Stimulated activated CD4-positive, alpha-beta T cell treated with anti-CD3 and anti-CD28 coated beads, Interleukin-1b, Interleukin-23, amount 100 ng/mL, for 4 hours (primary cell): ENCODE measurements around the gene RAB31.
"Not testable (repeated sequence)": the region's sequence is repeated elsewhere in the genome, so short reads cannot be mapped to it uniquely, and the experiment has no call there.

Experiments used
- DNase-seq, 2 donors: peaks; one replicate each; pipeline ENCODE4 v3.0.0-alpha.2; 2020; ENCODE audit warnings: low read depth in 2 of 2

RAB31 gene, protein sequence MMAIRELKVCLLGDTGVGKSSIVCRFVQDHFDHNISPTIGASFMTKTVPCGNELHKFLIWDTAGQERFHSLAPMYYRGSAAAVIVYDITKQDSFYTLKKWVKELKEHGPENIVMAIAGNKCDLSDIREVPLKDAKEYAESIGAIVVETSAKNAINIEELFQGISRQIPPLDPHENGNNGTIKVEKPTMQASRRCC

DNA sequence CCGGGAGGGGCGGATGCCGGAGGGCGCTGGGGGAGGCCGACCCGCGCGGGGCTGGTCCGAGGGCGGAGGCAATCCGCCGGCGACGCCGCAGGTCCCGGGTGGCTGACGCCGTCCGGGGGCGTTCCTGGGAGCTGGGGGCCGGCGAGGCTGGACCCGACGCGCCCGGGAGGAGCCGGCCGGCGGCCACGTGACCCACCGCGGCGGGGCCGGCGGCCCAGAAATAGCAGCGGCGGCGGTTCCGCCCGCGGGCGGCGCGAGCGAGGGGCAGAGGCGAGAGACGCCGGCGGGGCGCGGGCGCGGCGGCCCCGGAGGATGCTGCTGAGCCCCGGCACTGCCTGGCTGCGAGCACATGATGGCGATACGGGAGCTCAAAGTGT, at the start of gene RAB31:
Gene RAB31, plus strand, starts transcription at position 245 of the 377 bp plus-strand sequence. Its CDS starts 105 bp downstream, at position 350.
- no peak for DNase-seq

DNA sequence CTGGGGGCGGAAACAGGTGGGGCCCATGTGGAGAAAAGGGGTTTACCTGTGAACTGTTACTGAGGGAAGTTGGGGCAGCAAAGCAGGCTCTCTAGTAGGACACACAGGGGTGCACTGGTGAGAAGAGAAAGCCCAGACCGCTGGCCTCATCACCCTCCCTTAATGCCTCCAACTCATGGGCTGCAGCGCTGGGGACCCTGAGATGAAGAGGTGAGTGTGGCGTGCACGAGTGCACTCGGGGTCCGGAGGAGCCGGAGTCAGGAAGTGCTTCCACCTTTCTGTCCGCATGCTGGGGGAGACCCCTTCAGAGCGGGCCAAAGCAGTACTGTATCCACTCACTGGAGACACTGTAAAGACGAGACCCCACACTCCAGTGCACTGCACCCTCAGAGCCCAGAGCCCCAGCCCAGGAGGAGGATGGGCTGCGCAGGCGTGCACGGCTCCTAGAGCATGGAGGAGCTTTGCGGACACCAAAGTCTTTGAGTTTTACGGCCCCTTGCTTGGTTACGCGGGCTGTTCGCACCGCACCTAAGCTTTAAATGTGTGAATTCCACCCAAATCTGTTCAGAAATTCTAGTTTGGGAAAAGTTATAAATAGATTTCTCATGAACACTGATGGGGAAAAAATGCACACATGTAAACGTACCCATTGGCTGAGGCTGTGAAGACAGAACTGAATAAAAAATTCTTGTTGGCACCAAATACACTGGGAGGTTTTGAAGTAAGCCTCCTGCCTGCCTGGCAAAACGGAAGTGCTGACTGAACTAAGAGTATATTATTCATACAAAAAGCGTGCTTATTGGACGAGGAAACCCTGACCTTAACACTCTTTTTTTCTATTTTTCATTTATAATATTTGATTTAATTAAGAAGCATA, 48.4 kb upstream of the RAB31 start:
- DNase-seq = no peak

DNA sequence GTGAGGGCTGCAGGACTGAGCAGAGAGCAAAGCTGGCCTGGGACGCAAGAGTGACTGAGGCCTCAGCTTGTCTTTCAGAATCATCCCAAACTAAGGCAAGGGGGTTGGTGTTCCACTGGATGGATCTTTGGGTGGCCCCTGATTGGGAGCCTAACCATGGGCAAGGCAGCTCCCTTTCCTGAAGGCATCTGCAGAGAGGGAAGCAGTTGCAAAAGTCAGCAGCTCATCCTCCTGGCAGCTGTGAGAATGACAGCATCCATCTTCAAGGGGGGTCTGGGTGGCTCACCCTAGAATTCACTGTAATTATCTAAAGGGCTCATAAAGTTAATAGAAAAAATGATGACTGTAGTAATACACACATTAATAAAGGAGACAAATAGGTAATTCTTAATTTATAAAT, 46.5 kb upstream of the RAB31 start:
- no peak for DNase-seq

DNA sequence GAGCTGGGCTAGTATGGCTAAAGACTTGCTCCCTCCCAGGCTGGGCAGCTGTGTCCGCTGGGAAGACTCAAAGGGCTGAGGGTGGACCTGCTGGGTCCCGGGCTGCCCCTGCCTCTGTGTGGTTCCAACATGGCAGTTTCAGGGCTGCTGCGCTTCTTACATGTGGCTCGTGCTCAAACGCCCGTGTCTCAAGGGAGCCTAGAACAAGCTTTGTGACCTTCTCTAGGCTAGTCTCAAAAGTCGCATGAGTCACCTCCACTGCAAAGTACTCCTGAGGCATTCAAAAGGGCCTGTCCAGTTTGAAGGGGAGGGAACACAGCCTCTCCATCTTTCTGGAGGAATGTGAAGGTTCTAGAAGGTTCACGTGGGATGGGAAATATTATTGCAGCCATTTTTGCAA, 44.7 kb upstream of the RAB31 start:
- DNase-seq = no peak

DNA sequence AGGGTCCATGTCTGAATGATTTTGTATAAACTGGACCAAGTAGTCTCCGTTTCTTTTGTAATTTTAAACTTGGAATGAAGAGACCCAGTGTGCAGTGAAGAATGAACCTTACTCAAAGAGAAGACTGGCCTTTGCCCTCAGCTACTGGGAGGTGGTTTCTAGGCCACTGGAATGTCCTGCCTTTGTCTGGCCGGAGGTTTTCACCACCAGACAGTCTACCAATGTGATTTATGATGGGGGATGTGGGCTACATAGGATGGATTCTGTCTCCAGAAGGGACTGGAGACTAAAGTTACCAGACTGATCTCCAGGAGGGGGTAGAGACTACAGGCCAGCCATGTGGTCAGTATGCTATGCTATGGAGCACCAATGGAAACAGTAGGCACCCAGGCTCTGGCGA, 42.8 kb upstream of the RAB31 start:
- no peak for DNase-seq

DNA sequence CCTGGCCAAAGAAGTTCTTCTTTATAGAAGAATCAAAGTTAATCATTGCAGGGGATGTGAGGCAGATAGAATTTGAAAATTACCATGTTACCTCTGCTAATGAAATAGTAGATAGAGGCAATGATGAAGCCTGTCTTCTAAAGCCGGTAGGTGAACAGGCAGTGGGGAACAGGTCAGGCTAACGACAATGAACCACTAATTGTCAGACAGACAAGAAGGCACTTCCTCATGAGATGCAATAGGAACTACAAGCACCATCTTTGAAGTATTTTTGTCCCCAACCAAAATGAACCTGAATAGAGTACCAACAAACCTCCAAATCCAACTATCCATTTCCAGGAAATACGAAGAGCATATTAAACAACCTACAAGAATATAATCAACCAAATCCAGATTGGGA, 41.6 kb upstream of the RAB31 start:
- no peak for DNase-seq

DNA sequence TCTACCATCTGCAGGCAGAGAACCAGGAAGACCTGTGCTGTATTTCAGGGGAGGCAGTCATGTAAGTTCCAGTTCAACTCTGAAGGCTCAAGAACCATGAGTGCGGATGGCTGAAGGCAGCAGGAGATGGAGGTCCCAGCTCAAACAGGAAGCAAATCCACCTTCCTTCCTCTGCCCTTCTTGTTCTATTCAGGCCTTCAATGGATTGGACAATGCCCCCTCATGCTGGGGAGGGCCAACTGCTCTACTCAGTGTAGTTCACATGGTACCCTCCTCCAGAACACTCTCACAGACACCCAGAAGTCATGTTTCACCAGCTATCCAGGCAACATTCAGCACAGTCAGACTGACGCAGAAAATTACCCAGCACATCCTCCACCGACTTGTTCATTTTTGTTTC, 39.1 kb upstream of the RAB31 start:
- no peak for DNase-seq

DNA sequence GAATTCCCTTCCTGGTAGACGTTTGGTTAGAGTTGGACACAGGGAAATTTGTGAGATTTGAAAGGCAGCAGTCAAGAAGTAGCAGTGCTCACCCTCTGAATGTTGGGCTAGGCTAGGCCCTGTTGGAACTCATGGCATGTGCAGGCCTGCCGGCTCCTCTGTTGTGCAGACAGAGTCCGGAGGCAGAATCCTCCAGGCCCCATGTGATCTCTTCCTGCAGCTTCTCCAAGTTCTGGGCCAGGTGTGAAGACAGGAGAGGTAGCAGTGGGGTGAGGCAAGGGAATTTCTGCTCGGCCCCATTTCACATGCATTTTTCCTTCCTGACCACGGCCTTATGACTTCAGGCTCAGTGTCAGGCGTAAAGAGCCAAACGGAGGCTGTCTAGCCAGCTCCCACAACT, 36.9 kb upstream of the RAB31 start:
- no peak for DNase-seq

DNA sequence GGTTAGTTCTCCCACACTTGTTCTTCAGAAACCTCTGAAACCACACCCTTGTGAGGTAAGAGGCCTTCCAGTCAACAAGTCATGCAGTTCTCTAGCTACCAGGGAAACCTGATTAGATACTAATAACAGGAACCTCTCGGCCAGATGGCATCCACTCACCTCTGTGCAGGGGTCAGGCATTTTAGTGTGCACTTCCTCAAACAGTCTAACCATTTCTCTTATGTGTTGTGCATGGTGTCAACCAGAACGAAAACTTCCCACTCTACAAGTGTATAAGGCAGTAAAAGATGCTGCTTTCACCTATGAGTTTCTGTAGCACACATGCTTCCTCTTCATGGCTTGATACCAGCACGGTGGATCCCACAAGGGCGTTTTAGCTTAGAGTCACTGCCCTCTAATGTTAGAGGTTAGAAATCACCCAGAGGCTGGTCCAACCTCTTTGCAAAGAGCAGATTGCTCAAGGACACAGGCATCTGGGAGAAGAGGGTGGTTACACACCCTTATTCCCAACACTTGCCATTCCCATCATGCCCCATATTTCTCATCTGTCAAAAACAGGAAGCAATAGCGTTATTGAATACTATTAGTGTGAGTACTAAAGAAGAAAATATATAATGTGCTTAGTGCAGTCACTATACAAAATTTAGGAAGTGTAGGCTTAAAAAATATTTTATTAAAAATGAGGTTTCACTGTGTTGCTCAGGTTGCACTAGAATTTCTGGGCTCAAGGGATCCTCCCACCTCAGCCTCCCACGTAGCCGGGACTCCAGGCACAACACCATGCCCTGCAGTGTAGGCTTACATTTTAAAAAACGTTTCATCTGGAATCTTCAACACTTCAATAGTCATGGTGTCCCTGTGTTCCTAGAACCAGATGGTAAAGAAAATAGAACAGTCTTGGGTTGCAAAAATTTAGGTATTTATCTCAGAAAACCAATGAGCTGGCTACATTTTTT, 34.5 kb upstream of the RAB31 start:
- DNase-seq = no peak

DNA sequence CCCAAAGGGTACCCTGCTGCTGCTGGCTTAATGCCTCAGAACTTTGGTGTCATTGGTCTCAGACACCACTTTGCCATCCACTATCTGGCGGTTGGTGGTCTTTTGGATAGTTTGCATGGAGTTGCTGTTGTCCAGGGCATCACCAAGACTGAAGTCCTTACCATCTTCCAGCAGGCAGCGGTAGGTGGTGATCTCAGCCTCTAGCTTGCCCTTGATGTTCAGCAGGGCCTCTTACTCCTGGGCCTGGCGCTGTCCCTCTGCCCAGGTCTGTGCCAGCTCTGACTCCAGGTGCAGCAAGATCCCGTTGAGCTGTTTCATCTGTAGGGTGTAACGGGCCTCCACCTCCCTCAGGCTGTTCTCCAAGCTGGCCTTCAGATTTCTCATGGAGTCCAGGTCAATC, 29.9 kb upstream of the RAB31 start:
- DNase-seq = not testable (repeated sequence)

DNA sequence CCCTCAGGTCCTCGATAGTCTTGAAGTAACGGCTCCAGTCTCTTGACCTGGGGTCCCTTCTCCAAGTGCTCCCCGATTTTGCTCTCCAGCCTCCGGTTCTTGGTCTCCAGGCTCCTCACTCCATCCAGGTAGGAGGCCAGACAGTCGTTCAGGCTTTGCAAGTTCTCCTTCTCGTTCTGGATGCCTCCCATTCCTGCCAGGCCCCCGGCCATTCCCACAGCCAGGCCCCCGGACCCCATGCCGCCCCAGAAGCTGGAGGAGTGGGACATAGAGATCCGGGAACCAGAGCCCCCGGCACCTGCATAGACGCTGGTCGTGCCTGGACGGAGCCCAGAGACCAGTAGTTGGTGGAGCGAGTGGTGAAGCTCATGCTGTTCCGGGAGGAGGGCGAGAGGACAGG, 29.0 kb upstream of the RAB31 start:
- no peak for DNase-seq

DNA sequence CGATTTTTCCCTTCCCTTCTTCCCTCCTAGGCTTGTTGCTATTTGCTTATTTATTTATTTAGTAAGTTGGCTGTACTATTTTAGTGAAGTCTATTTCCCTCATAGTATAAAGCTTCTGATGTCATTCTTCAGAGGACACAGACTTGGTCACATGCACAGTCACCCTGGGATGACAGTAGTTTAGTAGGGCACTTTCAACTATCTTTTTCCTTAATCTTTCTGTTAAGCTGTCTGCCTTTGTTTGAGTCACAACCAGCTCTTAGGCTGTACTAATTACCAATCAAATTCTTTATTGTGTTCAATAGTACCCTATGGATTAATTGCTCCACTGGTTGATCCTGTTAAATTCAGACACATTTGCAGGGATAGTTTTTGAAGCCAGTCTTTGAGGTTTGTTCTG, 26.9 kb upstream of the RAB31 start:
- no peak for DNase-seq

DNA sequence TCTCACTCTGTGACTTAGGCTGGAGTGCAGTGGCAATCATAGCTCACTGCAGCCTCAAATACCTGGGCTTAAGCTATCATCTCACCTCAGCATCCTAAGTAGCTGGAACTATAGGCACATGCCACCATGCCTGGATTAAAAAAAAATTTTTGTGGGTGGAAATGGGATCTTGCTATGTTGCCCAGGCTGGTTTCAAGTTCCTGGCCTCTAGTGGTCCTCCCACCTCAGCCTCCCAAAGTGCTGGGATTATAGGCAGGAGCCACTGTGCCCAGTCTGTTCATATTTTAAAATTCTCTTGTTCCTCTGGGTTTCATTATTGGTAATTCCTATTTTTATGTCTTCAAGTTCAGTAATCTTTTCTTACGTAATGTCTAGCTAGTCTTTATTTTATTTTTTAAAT, 25.5 kb upstream of the RAB31 start:
- DNase-seq = no peak

DNA sequence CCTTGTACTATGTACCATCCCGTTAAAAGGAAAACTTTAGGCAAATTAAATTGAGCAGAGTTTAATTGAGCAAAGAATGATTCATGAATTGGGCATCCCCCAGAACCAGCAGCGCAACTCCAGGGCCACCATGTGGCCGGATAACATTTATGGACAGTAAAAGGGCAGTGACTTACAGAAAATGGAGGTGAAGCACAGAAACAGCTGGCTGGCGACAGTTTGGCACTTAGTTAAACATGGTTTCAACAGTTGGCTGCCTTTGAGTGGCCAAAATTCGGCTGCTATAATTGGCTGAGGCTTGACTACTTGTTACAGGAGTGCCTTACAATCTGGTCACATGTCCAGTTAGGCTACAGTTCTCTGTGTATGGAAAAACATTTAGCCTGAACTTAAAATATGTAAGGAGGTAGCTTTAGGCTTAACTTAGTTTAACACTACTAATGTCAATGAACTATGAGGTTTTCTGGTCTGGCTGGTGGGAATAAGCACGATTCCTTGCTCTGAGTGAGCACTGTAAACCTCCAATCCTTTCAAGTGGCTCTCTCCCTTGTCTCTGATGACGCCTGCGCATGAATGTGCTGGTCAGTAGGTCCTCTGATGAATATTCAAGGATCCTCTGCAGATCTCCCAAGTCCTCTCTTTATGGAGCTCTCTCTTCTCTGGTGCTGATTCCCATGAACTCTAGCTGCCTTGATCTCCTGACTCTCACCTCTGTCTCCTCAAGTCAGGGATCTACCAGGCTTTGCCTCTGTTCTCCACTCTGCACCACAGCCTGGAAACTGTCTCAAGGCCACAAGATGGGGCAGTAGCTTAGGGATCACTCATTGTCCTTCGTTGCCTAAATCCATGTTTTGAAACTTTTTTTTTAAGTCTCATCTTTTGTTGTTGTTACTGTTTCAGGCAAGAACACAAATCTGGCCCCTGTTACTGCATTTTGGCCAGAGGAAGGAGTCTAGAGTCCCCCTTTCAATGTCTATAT, 24.4 kb upstream of the RAB31 start:
- DNase-seq = no peak

DNA sequence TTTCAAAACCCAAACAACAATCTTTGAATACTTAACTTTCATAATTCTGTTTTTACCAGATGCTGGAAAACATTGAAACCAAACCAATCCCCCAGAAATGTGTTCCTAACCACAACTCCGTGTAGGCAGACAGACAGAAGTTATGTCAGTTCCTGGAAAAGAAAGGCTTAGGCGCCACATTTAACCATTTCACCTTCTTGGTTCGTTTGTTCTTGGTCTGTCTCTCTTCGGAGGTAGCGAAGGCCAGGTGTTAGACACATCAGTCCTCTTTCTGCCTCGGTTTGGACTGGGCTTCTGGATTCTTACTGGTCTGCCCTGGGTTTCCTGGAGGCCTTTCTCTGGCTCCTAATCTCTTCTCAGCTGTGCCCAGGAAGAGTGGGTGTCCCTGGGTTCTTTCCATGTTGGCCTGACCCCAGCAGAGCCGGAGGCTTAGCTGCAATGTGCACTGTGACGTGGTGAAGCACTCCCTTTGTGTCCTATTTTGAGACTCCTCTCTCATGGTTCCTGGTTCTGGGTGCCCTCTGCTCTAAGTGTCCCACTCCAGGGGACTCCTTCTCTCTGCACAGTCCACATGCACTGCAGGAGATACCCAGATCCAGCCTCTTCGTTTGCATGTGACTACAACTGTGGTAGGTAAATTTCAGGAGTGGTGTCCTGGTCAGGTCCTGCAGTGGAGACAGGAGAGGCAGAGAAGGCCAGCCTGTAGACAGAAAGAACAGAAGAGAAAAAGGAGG, 23.1 kb upstream of the RAB31 start:
- no peak for DNase-seq

DNA sequence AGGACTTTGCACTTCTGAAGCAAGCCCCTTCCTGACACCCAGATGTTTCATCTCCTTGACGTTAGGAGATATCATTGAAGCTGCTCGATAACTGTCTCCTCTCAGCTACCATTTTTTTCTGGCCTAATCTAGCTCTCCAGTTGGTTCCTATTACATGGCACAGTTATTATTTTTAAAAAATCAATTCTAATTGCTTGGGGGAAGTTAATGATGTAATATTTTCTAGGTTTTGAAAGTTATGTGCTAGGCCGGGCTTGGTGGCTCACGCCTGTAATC, 22.5 kb upstream of the RAB31 start:
- DNase-seq = no peak

DNA sequence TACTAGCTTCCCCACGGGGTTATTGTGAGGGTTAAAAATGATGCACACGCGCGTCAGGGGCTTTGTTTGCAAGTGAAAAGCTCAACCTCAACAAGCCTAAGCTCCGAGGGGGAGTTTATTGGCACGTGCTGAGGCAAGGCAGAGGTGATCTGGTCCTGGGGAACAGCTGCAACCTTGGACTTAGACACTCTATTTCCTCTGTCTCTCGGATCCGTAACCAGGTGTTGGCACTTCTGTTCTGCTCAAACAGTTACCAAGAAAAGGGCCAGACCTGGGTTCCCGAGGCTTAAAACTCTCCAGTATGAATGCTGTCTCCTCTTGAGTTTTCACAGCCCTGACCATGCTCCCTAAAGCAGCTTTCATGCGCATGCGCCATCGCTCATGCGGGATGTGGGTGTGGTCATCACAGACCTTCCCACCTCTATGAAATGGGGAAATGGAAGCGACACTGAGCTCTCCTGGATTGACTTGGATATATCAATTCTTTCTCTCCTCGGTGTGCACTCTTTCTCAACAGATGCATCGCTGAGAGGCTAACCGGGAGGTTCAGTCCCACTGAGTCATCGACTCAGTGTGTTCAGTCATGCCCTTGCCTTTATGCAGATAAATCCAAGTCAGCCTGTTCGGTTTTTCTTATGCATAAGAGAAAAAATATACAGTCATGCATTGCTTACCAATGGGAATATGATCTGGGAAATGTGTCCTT, 19.9 kb upstream of the RAB31 start:
- no peak for DNase-seq

DNA sequence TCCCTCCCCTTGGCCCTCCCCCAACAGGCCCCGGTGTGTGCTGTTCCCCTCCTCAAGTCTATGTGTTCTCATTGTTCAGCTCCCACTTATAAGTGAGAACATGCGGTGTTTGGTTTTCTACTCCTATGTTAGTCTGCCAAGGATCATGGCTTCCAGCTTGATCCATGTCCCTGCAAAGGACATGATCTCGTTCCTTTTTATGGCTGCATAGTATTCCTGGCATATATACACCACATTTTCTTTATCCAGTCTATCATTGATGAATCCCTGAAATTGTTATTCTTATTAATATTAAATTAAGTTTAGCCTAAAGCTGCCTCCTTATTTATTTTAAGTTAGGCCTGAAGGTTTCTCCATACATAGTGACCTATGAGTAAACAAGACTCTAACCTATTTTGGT, 18.8 kb upstream of the RAB31 start:
- DNase-seq = no peak

DNA sequence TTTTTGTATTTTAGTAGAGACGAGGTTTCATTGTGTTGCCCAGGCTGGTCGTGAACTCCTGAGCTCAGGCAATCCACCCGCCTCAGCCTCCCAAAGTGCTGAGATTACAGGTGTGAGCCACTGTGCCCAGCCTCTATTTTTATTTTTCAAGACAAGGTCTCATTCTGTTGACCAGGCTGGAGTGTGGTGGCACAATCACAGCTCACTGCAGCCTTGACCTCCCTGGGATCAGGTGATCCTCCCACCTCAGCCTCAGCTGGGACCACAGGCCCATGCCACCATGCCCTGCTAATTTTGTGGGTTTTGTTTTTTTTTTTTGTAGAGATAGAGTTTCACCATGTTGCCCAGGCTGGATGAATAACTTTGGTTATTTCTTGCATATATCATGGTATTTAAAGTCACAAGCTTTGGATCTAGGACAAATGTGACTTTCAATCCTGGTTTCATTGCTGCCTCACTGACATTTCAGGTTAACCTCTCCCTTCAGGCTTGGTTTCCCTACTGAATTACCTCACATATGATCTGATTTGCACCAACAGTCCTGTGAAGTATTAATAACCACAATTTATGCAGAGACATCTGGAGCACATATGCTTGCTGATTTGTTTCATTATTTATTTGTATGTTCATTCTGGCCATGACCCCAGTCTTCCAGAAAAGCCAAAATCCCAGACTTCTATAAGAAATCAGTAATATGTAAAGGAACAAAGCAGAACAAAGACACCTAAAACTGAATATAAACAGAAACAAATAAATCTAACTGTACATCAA, 17.5 kb upstream of the RAB31 start:
- no peak for DNase-seq
